ENCODE measurements around the gene RSPH10B. TPM values are rescaled to one million over a fixed set of nuclear protein-coding genes. Genes with fewer than 3 reads are reported as not detected.
"Not testable (repeated sequence)": the region's sequence is repeated elsewhere in the genome, so short reads cannot be mapped to it uniquely, and the experiment has no call there.

RSPH10B gene
- total and polyA plus RNA-seq, 12 donors = 0.28 to 7.0 (median 0.67) TPM; not detected in 1

GRCh38 chr7:5930290-5930689 is 40.2 kb downstream of the RSPH10B start:
- H3K27me3 ChIP-seq; H3K4me1 ChIP-seq (replicated peaks in 1 of 2); DNase-seq; H3K9me3 ChIP-seq (replicated peaks in 1 of 3); H3K27ac ChIP-seq; H3K36me3 ChIP-seq (replicated peaks in 1 of 2); intact Hi-C loops (cut with DNase I); H3K4me3 ChIP-seq: not testable (repeated sequence)
- WGBS, 4 donors = 80% methylated on average over 1 of the region's 10 CpGs; no CpG with 5 or more reads in 3 of the 4 donors

GRCh38 chr7:5926263-5926870 is 44.1 kb downstream of the RSPH10B start:
- intact Hi-C loops (cut with DNase I); H3K27ac ChIP-seq; H3K9me3 ChIP-seq (replicated peaks in 1 of 3); DNase-seq; H3K27me3 ChIP-seq; H3K4me1 ChIP-seq (replicated peaks in 1 of 2); H3K4me3 ChIP-seq; H3K36me3 ChIP-seq (replicated peaks in 1 of 2): not testable (repeated sequence)
- 94 to 100% methylated on average over 2 of the region's 13 CpGs; no CpG with 5 or more reads in 2 of the 4 donors for WGBS, 4 donors

DNA sequence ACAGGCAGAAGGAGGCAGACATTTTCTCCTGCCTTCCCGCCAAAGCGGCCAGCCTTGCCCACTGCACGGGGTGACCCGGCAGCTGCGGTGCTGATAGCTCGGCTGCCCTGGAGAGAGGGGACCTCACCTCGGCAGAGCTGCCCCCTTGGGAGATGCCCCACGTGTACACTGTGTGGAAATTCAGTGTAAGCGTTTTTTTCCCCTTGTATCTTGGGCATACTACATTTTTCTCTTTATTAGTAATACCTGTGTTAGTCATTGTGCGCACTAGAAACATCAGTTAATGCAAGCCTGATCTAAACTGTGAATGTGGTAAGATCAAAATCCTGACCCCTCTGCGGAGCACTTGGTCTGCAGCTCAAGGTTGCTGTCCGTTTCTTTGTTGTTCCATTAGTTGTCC is 45.9 kb downstream of the RSPH10B start:
- H3K4me1 ChIP-seq (replicated peaks in 1 of 2); H3K27me3 ChIP-seq; H3K27ac ChIP-seq; H3K36me3 ChIP-seq (replicated peaks in 1 of 2); H3K4me3 ChIP-seq; intact Hi-C loops (cut with DNase I); DNase-seq; H3K9me3 ChIP-seq (replicated peaks in 1 of 3): not testable (repeated sequence)
- 67% methylated on average over 1 of the region's 12 CpGs; no CpG with 5 or more reads in 3 of the 4 donors for WGBS, 4 donors

- H3K4me1 ChIP-seq (replicated peaks in 1 of 2); H3K27me3 ChIP-seq; DNase-seq; H3K36me3 ChIP-seq (replicated peaks in 1 of 2); H3K27ac ChIP-seq; H3K9me3 ChIP-seq (replicated peaks in 1 of 3); H3K4me3 ChIP-seq; intact Hi-C loops (cut with DNase I): not testable (repeated sequence)
- WGBS, 4 donors = 80% methylated on average over 1 of the region's 2 CpGs; no CpG with 5 or more reads in 3 of the 4 donors
Measured at GRCh38 chr7:5924180-5924579, 46.3 kb downstream of the RSPH10B start.

GRCh38 chr7:5916529-5916928 is 54.0 kb downstream of the RSPH10B start:
- intact Hi-C loops (cut with DNase I); H3K27me3 ChIP-seq; DNase-seq; H3K4me1 ChIP-seq (replicated peaks in 1 of 2); H3K36me3 ChIP-seq (replicated peaks in 1 of 2); H3K27ac ChIP-seq; H3K4me3 ChIP-seq; H3K9me3 ChIP-seq (replicated peaks in 1 of 3): not testable (repeated sequence)
- WGBS, 4 donors = 84 to 90% (median 86%) methylated on average over 2 to 5 of the region's 6 CpGs; no CpG with 5 or more reads in 1 of the 4 donors

DNA sequence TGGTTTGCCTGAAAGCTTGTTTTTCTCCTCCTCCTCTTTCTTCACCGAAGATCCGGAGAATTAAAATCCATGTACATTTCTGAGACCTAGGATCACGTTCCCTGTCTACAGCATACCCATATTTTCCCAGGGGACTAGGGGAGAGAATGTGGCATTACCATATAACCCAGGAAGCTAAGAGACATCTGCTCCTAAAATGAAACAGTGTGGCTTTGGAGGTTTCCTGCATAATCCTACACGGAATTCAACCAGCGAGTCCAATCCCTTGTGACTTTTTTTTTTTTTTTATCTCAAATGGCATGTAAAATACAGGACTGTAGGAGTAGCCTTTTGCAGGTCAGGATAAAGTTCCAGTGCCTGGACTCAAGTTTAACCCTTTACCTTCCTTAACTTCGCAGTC is 61.7 kb downstream of the RSPH10B start:
- WGBS, 4 donors = 88 to 98% (median 93%) methylated on average over 5 to 6 of the region's 6 CpGs
- intact Hi-C loops (cut with DNase I); H3K27me3 ChIP-seq; H3K4me1 ChIP-seq (replicated peaks in 1 of 2); H3K9me3 ChIP-seq (replicated peaks in 1 of 3); H3K4me3 ChIP-seq; H3K27ac ChIP-seq; DNase-seq: not testable (repeated sequence)
- H3K36me3 ChIP-seq (replicated peaks in 1 of 2) = peaks cover 0 to 11% of the 10 kb centered on the region in 2 donors

DNA sequence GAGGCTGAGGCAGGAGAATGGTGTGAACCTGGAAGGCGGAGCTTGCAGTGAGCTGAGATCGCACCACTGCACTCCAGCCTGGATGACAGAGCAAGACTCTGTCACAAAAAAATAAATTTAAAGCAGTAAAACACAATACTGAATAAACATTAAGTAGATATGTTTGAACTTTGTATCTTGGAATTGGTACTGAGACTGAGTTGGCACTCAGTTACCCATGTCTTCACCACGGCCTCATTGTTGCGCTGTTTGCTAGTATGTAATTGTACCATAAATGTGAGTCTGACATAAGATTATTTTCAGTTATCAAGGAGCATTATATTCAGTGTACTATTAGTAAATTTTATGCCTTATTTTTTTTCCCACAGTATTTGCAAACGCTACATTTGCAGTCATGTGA is 65.8 kb downstream of the RSPH10B start:
- H3K4me1 ChIP-seq (replicated peaks in 1 of 2); DNase-seq; intact Hi-C loops (cut with DNase I); H3K27me3 ChIP-seq; H3K9me3 ChIP-seq (replicated peaks in 1 of 3); H3K27ac ChIP-seq; H3K4me3 ChIP-seq: not testable (repeated sequence)
- H3K36me3 ChIP-seq (replicated peaks in 1 of 2) = peaks cover 0 to 14% of the 10 kb centered on the region in 2 donors
- WGBS, 4 donors = 90 to 96% (median 93%) methylated on average over 5 of the region's 5 CpGs

DNA sequence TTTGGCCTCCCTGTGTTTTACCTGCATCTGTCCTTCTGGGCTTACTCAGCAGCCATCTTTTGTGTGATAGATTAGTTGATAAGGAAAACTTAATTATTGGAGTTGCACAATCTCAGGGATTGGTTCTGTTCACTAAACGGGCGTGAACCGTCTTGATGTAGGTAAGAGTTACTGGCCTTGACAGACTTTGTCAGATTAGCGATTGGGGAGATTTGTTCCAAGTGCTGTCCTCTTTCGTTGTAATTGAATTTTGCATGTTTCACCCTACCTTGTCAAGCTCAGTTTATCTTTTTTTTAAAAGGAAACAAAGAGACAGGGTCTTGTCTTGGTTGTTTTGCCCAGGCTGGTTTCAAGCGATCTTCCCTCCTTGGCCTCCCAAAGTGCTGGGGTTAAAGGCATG is 67.5 kb downstream of the RSPH10B start:
- intact Hi-C loops (cut with DNase I); H3K36me3 ChIP-seq (replicated peaks in 1 of 2): not testable (repeated sequence)
- WGBS, 4 donors = 75 to 89% (median 79%) methylated on average over 1 to 6 of the region's 6 CpGs

More for the DNA sequence above, 67.5 kb downstream of the RSPH10B start:
- not testable (repeated sequence) for H3K27me3 ChIP-seq; H3K9me3 ChIP-seq (replicated peaks in 1 of 3); DNase-seq; H3K27ac ChIP-seq; H3K4me1 ChIP-seq (replicated peaks in 1 of 2); H3K4me3 ChIP-seq
